NB4 (cell line): ENCODE results near the gene HECW1.

Source experiments
- POLR2A ChIP-seq: IDR thresholded peaks from 2 replicates; pipeline ENCODE4 v1.6.1; 2011; ENCODE audit warnings: mild to moderate bottlenecking; ENCODE audit not compliant: insufficient read length; ENCODE audit errors: extremely low read depth
- TF ChIP-seq, protein P1 (sequence below): IDR thresholded peaks from one replicate; pipeline ENCODE4 v1.5.1; 2012; ENCODE audit warnings: low read depth, low read length
- TF ChIP-seq, protein P2 (sequence below): IDR thresholded peaks from 2 replicates; pipeline ENCODE4 v1.6.1; 2011; ENCODE audit warnings: low read depth, low read length

DNA sequence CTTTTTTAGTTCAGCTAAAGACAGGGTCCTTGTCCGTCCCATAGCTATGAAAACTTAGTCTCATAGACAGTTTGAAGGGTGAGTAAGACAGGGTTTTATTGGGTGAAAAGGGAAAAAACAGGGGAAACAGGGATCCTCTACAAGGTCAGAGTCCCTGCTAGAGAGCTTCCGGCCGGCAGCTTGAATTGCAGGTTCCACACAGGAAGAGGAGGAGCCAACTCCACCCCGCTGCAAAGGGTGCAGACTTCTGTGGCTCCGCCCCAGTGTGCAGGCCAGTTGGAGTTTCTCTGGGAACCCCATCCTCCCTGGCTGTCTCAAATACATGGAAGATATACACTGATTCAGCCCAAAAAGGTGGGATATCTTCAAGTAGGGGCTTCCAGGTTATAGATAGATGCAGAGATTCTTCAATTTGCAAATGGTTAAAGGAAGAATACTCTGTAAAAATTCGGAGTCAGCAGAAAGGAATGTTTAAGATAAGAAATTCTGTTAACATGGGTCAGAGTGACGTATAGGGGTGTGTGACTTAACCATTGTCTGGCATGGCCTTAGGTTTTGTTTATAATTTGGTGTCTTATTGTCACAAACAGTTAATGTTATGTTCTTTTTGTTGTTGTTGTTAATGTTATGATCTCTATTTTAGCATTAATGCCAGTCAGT is 34.6 kb upstream of the HECW1 start:
- TF ChIP-seq POLR2A: no peak
- TF ChIP-seq, protein P1, sequence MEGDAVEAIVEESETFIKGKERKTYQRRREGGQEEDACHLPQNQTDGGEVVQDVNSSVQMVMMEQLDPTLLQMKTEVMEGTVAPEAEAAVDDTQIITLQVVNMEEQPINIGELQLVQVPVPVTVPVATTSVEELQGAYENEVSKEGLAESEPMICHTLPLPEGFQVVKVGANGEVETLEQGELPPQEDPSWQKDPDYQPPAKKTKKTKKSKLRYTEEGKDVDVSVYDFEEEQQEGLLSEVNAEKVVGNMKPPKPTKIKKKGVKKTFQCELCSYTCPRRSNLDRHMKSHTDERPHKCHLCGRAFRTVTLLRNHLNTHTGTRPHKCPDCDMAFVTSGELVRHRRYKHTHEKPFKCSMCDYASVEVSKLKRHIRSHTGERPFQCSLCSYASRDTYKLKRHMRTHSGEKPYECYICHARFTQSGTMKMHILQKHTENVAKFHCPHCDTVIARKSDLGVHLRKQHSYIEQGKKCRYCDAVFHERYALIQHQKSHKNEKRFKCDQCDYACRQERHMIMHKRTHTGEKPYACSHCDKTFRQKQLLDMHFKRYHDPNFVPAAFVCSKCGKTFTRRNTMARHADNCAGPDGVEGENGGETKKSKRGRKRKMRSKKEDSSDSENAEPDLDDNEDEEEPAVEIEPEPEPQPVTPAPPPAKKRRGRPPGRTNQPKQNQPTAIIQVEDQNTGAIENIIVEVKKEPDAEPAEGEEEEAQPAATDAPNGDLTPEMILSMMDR: no peak
- TF ChIP-seq, protein P2, sequence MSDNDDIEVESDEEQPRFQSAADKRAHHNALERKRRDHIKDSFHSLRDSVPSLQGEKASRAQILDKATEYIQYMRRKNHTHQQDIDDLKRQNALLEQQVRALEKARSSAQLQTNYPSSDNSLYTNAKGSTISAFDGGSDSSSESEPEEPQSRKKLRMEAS: no peak
